ENCODE results near the gene PCDHGB4.

DNA sequence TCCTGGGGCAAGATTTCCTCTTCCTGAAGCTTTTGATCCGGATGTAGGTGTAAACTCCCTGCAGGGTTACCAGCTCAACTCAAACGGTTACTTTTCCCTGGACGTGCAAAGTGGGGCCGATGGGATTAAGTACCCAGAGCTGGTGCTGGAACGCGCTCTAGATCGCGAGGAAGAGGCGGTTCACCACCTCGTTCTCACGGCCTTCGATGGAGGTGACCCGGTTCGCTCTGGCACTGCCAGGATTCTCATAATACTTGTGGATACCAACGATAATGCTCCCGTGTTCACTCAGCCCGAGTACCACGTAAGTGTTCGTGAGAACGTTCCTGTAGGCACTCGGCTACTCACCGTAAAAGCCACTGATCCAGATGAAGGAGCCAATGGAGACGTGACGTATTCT lies 31.9 kb upstream of the PCDHGB4 start:
- no peak for TF ChIP-seq GATA2 (IDR thresholded peaks at IDR 0.05; ENCODE audit: low read depth, low read length)
- TF ChIP-seq GATA3 (IDR thresholded peaks at IDR 0.05; ENCODE audit: low read depth, low read length): no peak

All from SH-SY5Y (cell line).